ENCODE results near the gene ST6GAL1. TPM values are rescaled to one million over a fixed set of nuclear protein-coding genes. Genes with fewer than 3 reads are reported as not detected.

Gene ST6GAL1
- total and polyA plus RNA-seq, 2 of the 8 experiments (the other 6 are each of a cell fraction or from before 2014, with no cell fraction given): 62.8 to 80.9 TPM

- TF ChIP-seq TCF12 (IDR thresholded peaks at IDR 0.05; ENCODE audit: low read depth, low read length) (no peak), CREB1 (IDR thresholded peaks at IDR 0.05) (peak; percentile 44; the same call in 1 of the 2 replicates), TAF7 (optimal IDR thresholded peaks at IDR 0.05; ENCODE audit: borderline replicate concordance, low read depth, low read length) (peak; percentile 18), TAF1 (IDR thresholded peaks at IDR 0.05; ENCODE audit: low read depth, low read length) (0 out of 2 replicates have a peak, but pooled peaks have one; percentile 27), ASH2L (IDR thresholded peaks at IDR 0.05; ENCODE audit: low read length) (no peak), EGR1 (IDR thresholded peaks at IDR 0.05; ENCODE audit: borderline replicate concordance, low read depth, low read length) (no peak), ATF3 (IDR thresholded peaks at IDR 0.05; ENCODE audit: insufficient read depth, low read depth, low read length) (no peak), BCL11A (IDR thresholded peaks at IDR 0.05; ENCODE audit: low read depth in 2 of 2, low read length in 2 of 2) (no peak), SIRT6 (IDR thresholded peaks at IDR 0.05; ENCODE audit: low read length) (no peak), JUN (IDR thresholded peaks at IDR 0.05; ENCODE audit: low read depth, low read length) (no peak), POU5F1 (IDR thresholded peaks at IDR 0.05; ENCODE audit: low read depth, low read length) (no peak), CBX8 (IDR thresholded peaks at IDR 0.05; ENCODE audit: borderline replicate concordance, low read depth, low read length) (no peak), GTF2F1 (IDR thresholded peaks at IDR 0.05; ENCODE audit: borderline replicate concordance, low read depth, low read length) (no peak)
These were observed 1.4 kb downstream of the ST6GAL1 start (continued) for GRCh38 chr3:186931532-186932280.

Measured in H1 (cell line).